ENCODE measurements around the gene TTC7B. TPM values are rescaled to one million over a fixed set of nuclear protein-coding genes. Genes with fewer than 3 reads are reported as not detected.

Gene TTC7B
- total RNA-seq, 1 donor from 2014 or later = 2.4 TPM

- peaks cover 2% of the 10 kb centered on the region for H3K27me3 Mint-ChIP-seq
- no peak overlapping the region for H3K27ac Mint-ChIP-seq
- no peaks in the 10 kb centered on the region for H3K9me3 Mint-ChIP-seq
- no peak for DNase-seq
- no peak overlapping the region for H3K4me3 Mint-ChIP-seq
- H3K36me3 Mint-ChIP-seq (ENCODE audit: low read depth) = no peaks in the 10 kb centered on the region
- intact Hi-C loops (cut with micrococcal nuclease) = no loop called here
- H3K4me1 Mint-ChIP-seq = no peaks in the 10 kb centered on the region
These were observed 32.9 kb downstream of the TTC7B start for GRCh38 chr14:90783344-90783743.

- no peaks in the 10 kb centered on the region for H3K36me3 Mint-ChIP-seq (ENCODE audit: low read depth)
- no peak for DNase-seq
- no peak overlapping the region for H3K27ac Mint-ChIP-seq
- no peak overlapping the region for H3K4me3 Mint-ChIP-seq
- intact Hi-C loops (cut with micrococcal nuclease) = no loop called here
- no peaks in the 10 kb centered on the region for H3K9me3 Mint-ChIP-seq
- no peaks in the 10 kb centered on the region for H3K4me1 Mint-ChIP-seq
- H3K27me3 Mint-ChIP-seq = peaks cover 2% of the 10 kb centered on the region
These were observed 33.3 kb downstream of the TTC7B start for GRCh38 chr14:90782892-90783291.

- DNase-seq = no peak
- peaks cover 2% of the 10 kb centered on the region for H3K27me3 Mint-ChIP-seq
- no peak overlapping the region for H3K27ac Mint-ChIP-seq
- H3K9me3 Mint-ChIP-seq = no peaks in the 10 kb centered on the region
- intact Hi-C loops (cut with micrococcal nuclease) = no loop called here
- no peaks in the 10 kb centered on the region for H3K4me1 Mint-ChIP-seq
- no peak overlapping the region for H3K4me3 Mint-ChIP-seq
- H3K36me3 Mint-ChIP-seq (ENCODE audit: low read depth) = no peaks in the 10 kb centered on the region
These were observed 34.4 kb downstream of the TTC7B start for GRCh38 chr14:90781876-90782275.

GRCh38 chr14:90781344-90781761, 34.9 kb downstream of the TTC7B start:
- intact Hi-C loops (cut with micrococcal nuclease) = no loop called here
- Mint-ChIP-seq H3K9me3 (no peaks in the 10 kb centered on the region), H3K4me1 (no peaks in the 10 kb centered on the region), H3K4me3 (no peak overlapping the region), H3K36me3 (ENCODE audit: low read depth) (no peaks in the 10 kb centered on the region), H3K27me3 (peaks cover 2% of the 10 kb centered on the region), H3K27ac (no peak overlapping the region)
- DNase-seq = no peak

- H3K27ac Mint-ChIP-seq = no peak overlapping the region
- H3K36me3 Mint-ChIP-seq (ENCODE audit: low read depth) = no peaks in the 10 kb centered on the region
- intact Hi-C loops (cut with micrococcal nuclease) = no loop called here
- no peak overlapping the region for H3K4me3 Mint-ChIP-seq
- H3K4me1 Mint-ChIP-seq = no peaks in the 10 kb centered on the region
- H3K9me3 Mint-ChIP-seq = no peaks in the 10 kb centered on the region
- DNase-seq = no peak
- peaks cover 2% of the 10 kb centered on the region for H3K27me3 Mint-ChIP-seq
These were observed 35.7 kb downstream of the TTC7B start for GRCh38 chr14:90780519-90780918.

GRCh38 chr14:90778571-90779255, 37.5 kb downstream of the TTC7B start:
- Mint-ChIP-seq H3K9me3 (no peaks in the 10 kb centered on the region), H3K27me3 (peaks cover 2% of the 10 kb centered on the region), H3K4me3 (no peak overlapping the region), H3K4me1 (no peaks in the 10 kb centered on the region), H3K36me3 (ENCODE audit: low read depth) (no peaks in the 10 kb centered on the region), H3K27ac (no peak overlapping the region)
- no peak for DNase-seq
- intact Hi-C loops (cut with micrococcal nuclease) = no loop called here

GRCh38 chr14:90777830-90778485, 38.3 kb downstream of the TTC7B start:
- no peak for DNase-seq
- Mint-ChIP-seq H3K9me3 (no peaks in the 10 kb centered on the region), H3K4me3 (no peak overlapping the region), H3K27me3 (peaks cover 2% of the 10 kb centered on the region), H3K36me3 (ENCODE audit: low read depth) (no peaks in the 10 kb centered on the region), H3K4me1 (no peaks in the 10 kb centered on the region), H3K27ac (no peak overlapping the region)
- intact Hi-C loops (cut with micrococcal nuclease) = no loop called here

GRCh38 chr14:90777358-90777757, 38.9 kb downstream of the TTC7B start:
- no peaks in the 10 kb centered on the region for H3K4me1 Mint-ChIP-seq
- H3K4me3 Mint-ChIP-seq = no peak overlapping the region
- no peak overlapping the region for H3K27ac Mint-ChIP-seq
- no peaks in the 10 kb centered on the region for H3K36me3 Mint-ChIP-seq (ENCODE audit: low read depth)
- no peaks in the 10 kb centered on the region for H3K9me3 Mint-ChIP-seq
- H3K27me3 Mint-ChIP-seq = peaks cover 2% of the 10 kb centered on the region
- intact Hi-C loops (cut with micrococcal nuclease) = no loop called here
- DNase-seq = no peak

GRCh38 chr14:90775441-90775840, 40.8 kb downstream of the TTC7B start:
- H3K4me1 Mint-ChIP-seq = no peaks in the 10 kb centered on the region
- no peaks in the 10 kb centered on the region for H3K9me3 Mint-ChIP-seq
- no peak overlapping the region for H3K4me3 Mint-ChIP-seq
- no peak overlapping the region for H3K27ac Mint-ChIP-seq
- no peak for DNase-seq
- intact Hi-C loops (cut with micrococcal nuclease) = no loop called here
- no peaks in the 10 kb centered on the region for H3K36me3 Mint-ChIP-seq (ENCODE audit: low read depth)
- H3K27me3 Mint-ChIP-seq = no peaks in the 10 kb centered on the region

GRCh38 chr14:90774316-90774715, 41.9 kb downstream of the TTC7B start:
- intact Hi-C loops (cut with micrococcal nuclease) = no loop called here
- H3K9me3 Mint-ChIP-seq = no peaks in the 10 kb centered on the region
- no peaks in the 10 kb centered on the region for H3K36me3 Mint-ChIP-seq (ENCODE audit: low read depth)
- no peak for DNase-seq
- H3K27ac Mint-ChIP-seq = no peak overlapping the region
- H3K27me3 Mint-ChIP-seq = no peaks in the 10 kb centered on the region
- H3K4me1 Mint-ChIP-seq = no peaks in the 10 kb centered on the region
- H3K4me3 Mint-ChIP-seq = no peak overlapping the region

GRCh38 chr14:90773705-90774104, 42.5 kb downstream of the TTC7B start:
- intact Hi-C loops (cut with micrococcal nuclease) = no loop called here
- H3K27ac Mint-ChIP-seq = no peak overlapping the region
- DNase-seq = no peak
- H3K9me3 Mint-ChIP-seq = peaks cover 5% of the 10 kb centered on the region
- no peaks in the 10 kb centered on the region for H3K4me1 Mint-ChIP-seq
- no peaks in the 10 kb centered on the region for H3K27me3 Mint-ChIP-seq
- no peaks in the 10 kb centered on the region for H3K36me3 Mint-ChIP-seq (ENCODE audit: low read depth)
- H3K4me3 Mint-ChIP-seq = no peak overlapping the region

GRCh38 chr14:90773196-90773486, 43.1 kb downstream of the TTC7B start:
- H3K27ac Mint-ChIP-seq = no peak overlapping the region
- intact Hi-C loops (cut with micrococcal nuclease) = no loop called here
- H3K27me3 Mint-ChIP-seq = no peaks in the 10 kb centered on the region
- peaks cover 8% of the 10 kb centered on the region for H3K9me3 Mint-ChIP-seq
- no peaks in the 10 kb centered on the region for H3K4me1 Mint-ChIP-seq
- no peak for DNase-seq
- H3K36me3 Mint-ChIP-seq (ENCODE audit: low read depth) = no peaks in the 10 kb centered on the region
- no peak overlapping the region for H3K4me3 Mint-ChIP-seq

- Mint-ChIP-seq H3K4me3 (no peak overlapping the region), H3K27me3 (peaks cover 8% of the 10 kb centered on the region), H3K9me3 (peaks cover 26% of the 10 kb centered on the region), H3K27ac (no peak overlapping the region), H3K4me1 (no peaks in the 10 kb centered on the region), H3K36me3 (ENCODE audit: low read depth) (peaks cover 5% of the 10 kb centered on the region)
- DNase-seq = no peak
- intact Hi-C loops (cut with micrococcal nuclease) = no loop called here
These were observed 48.3 kb downstream of the TTC7B start for GRCh38 chr14:90767899-90768298.

- no peak for DNase-seq
- H3K9me3 Mint-ChIP-seq = peaks cover 15% of the 10 kb centered on the region
- peaks cover 31% of the 10 kb centered on the region for H3K27me3 Mint-ChIP-seq
- no peak overlapping the region for H3K27ac Mint-ChIP-seq
- H3K36me3 Mint-ChIP-seq (ENCODE audit: low read depth) = peaks cover 2% of the 10 kb centered on the region
- peaks cover 14% of the 10 kb centered on the region for H3K4me1 Mint-ChIP-seq
- intact Hi-C loops (cut with micrococcal nuclease) = no loop called here
- H3K4me3 Mint-ChIP-seq = no peak overlapping the region
These were observed 55.5 kb downstream of the TTC7B start for GRCh38 chr14:90760591-90761316.
